ENCODE data around the gene TIAL1. TPM values are rescaled to one million over a fixed set of nuclear protein-coding genes. Genes with fewer than 3 reads are reported as not detected.
A peak's percentile ranks its signal among the peaks of the same experiment; 100 is the strongest.

Gene TIAL1
- total and polyA plus RNA-seq, 2 of the 4 experiments (the other 2 are of a cell fraction), result 28.0 to 83.5 TPM

DNA sequence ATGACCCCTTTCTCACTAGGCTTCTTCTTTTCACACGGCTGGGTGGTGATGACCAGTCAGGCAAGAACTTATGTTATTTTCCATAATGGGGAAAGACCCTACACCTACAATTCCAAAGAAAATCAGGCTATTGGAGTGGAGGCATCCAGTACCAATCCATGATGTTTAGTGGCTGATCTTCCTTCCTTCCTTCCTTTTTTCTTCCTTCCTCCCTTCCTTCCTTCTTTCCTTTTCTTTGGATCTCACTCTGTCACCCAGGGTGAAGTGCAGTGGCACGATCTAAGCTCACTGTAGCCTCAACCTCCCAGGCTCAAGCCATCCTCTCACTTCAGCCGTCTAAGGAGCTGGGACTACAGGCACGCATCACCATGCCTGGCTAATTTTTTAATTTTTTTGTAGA, 56.7 kb downstream of the TIAL1 start:
- Histone ChIP-seq H2AK9ac (replicated peaks; ENCODE audit: low read depth, low read length, poor library complexity) (no peak overlapping the region), H3K23ac (ENCODE audit: low read depth, low read length) (peak overlapping the region; percentile 90), H3K4me2 (ENCODE audit: low read depth, low read length) (peak overlapping the region; percentile 3; the same call in 1 of the 2 replicates), H3K4ac (ENCODE audit: low read depth, low read length) (no peak overlapping the region), H3K56ac (ENCODE audit: extremely low read depth, insufficient read depth, low read length) (no peak overlapping the region), H2AK5ac (ENCODE audit: low read depth, low read length) (peak overlapping the region; percentile 11; the same call in 1 of the 2 replicates), H4K20me1 (ENCODE audit: insufficient read depth, low read length) (peaks cover 56% of the 10 kb centered on the region), H3K9ac (ENCODE audit: low read depth, low read length) (no peak overlapping the region), H4K8ac (ENCODE audit: low read depth in 2 of 2, low read length in 2 of 2) (no peak overlapping the region), H3K79me1 (ENCODE audit: low read depth in 1 of 2, low read length in 2 of 2) (peaks cover 28 to 70% of the 10 kb centered on the region in 2 experiments), H4K91ac (ENCODE audit: insufficient read depth, low read depth, low read length) (no peak overlapping the region), H2AFZ (replicated peaks; ENCODE audit: low read length, poor library complexity) (no peak overlapping the region), H3K18ac (ENCODE audit: low read depth, low read length) (no peak overlapping the region), H3K27ac (ENCODE audit: insufficient read depth, low read length) (no peak overlapping the region), H3K36me3 (ENCODE audit: control insufficient read depth, insufficient read depth, low read length) (peaks cover 5% of the 10 kb centered on the region; the same call in 1 of the 2 replicates), H3K9me1 (ENCODE audit: insufficient read depth, low read length) (peaks cover 16% of the 10 kb centered on the region), H3K9me3 (ENCODE audit: control insufficient read depth, insufficient read depth, low read length) (no peaks in the 10 kb centered on the region), H2BK120ac (ENCODE audit: low read depth, low read length) (no peak overlapping the region), H4K5ac (ENCODE audit: low read depth, low read length) (no peak overlapping the region), H2BK15ac (ENCODE audit: low read depth, low read length) (no peak overlapping the region), H2BK5ac (ENCODE audit: low read depth, low read length, poor library complexity, severe bottlenecking) (no peak overlapping the region), H3K4me1 (ENCODE audit: control insufficient read depth, insufficient read depth, low read length) (peaks cover 23% of the 10 kb centered on the region), H3K4me3 (ENCODE audit: insufficient read depth, low read depth, low read length) (no peak overlapping the region), H2BK20ac (ENCODE audit: low read depth, low read length) (no peak overlapping the region), H3K27me3 (ENCODE audit: control insufficient read depth, insufficient read depth, low read length) (no peaks in the 10 kb centered on the region), H3K14ac (replicated peaks; ENCODE audit: low read depth, low read length) (0 out of 2 replicates have a peak overlapping the region, but pooled peaks have one; percentile 47)
- no CpG with 5 or more reads among the region's 4 CpGs for WGBS, 2 experiments (ENCODE audit: extremely low coverage in 2 of 2, insufficient read length in 1 of 2)
- intact Hi-C loops (cut with micrococcal nuclease), result loop anchor here (5.0 kb wide), 2 partner anchors 93 to 112 kb away; partner anchors contain the start of gene BAG3
- no TSS peak for BruUV-seq (replicated peaks)
- ChIA-PET POLR2A (ENCODE audit: unreplicated experiment) (interaction anchor here (0.6 kb wide), 1 partner anchor 9 kb away, joined by 3 read pairs; no protein-coding TSS in a partner anchor), CTCF (no interaction called here)
- dilution Hi-C loops (cut with HindIII; ENCODE audit: low sequenced_read_pairs, unreplicated experiment), result no loop called here
- no peak for ATAC-seq (ENCODE audit: low read depth)
- no peak for DNase-seq
- TF ChIP-seq RCOR1 (IDR thresholded peaks at IDR 0.05; ENCODE audit: insufficient replicate concordance, low read length) (no peak), MAFK (IDR thresholded peaks at IDR 0.05; ENCODE audit: low read depth, low read length) (no peak), MAZ (IDR thresholded peaks at IDR 0.05; ENCODE audit: borderline replicate concordance, low read depth, low read length) (no peak)
- in situ Hi-C loops (cut with MboI; ENCODE audit: low sequenced_read_pairs), result no loop called here

Data from IMR-90 (cell line).